Mammary epithelial cell (primary cell): Measurements from ENCODE around the gene CALCA.

Source experiments
- EZH2 ChIP-seq: IDR thresholded peaks from 2 replicates; pipeline ENCODE4 v1.6.1; 2012; ENCODE audit warnings: low read length, inconsistent platforms, borderline replicate concordance
- TF ChIP-seq, protein P1 (sequence below), 2 donors: IDR thresholded peaks in 1 of 2; conservative IDR thresholded peaks in 1 of 2; 2 replicates each; pipeline ENCODE4 v1.5.1; 2011 to 2012; ENCODE audit warnings: inconsistent platforms in 2 of 2, low read length in 2 of 2, mild to moderate bottlenecking in 2 of 2, control low read depth in 1 of 2, low read depth in 1 of 2; ENCODE audit not compliant: insufficient read depth in 1 of 2; ENCODE audit errors: extremely low read depth in 1 of 2

- TF ChIP-seq, protein P1, sequence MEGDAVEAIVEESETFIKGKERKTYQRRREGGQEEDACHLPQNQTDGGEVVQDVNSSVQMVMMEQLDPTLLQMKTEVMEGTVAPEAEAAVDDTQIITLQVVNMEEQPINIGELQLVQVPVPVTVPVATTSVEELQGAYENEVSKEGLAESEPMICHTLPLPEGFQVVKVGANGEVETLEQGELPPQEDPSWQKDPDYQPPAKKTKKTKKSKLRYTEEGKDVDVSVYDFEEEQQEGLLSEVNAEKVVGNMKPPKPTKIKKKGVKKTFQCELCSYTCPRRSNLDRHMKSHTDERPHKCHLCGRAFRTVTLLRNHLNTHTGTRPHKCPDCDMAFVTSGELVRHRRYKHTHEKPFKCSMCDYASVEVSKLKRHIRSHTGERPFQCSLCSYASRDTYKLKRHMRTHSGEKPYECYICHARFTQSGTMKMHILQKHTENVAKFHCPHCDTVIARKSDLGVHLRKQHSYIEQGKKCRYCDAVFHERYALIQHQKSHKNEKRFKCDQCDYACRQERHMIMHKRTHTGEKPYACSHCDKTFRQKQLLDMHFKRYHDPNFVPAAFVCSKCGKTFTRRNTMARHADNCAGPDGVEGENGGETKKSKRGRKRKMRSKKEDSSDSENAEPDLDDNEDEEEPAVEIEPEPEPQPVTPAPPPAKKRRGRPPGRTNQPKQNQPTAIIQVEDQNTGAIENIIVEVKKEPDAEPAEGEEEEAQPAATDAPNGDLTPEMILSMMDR (conservative IDR thresholded peaks at IDR 0.05 in 1 of 2, IDR thresholded peaks at IDR 0.05 in 1 of 2; ENCODE audit: extremely low read depth in 1 of 2, insufficient read depth in 1 of 2, low read depth in 1 of 2, low read length in 2 of 2): no peak
- no peak for TF ChIP-seq EZH2
Observed at GRCh38 chr11:14938936-14939335, 33.2 kb downstream of the CALCA start.
